Panc1 (cell line): ENCODE data around the gene CD300A.

Experiments used
- TF ChIP-seq, protein P1 (sequence below): fragments of 450-650 bp; IDR thresholded peaks from 2 replicates; pipeline ENCODE4 v1.5.1; 2017; ENCODE audit warnings: mild to moderate bottlenecking
- TF ChIP-seq, protein P2 (sequence below), 2 experiments: IDR thresholded peaks; 2 replicates each; pipeline ENCODE4 v1.6.1; 2011 to 2012; ENCODE audit warnings: low read depth in 2 of 2, control low read depth in 1 of 2, low read length in 1 of 2, mild to moderate bottlenecking in 1 of 2, moderate library complexity in 1 of 2; ENCODE audit not compliant: insufficient read depth in 1 of 2

DNA sequence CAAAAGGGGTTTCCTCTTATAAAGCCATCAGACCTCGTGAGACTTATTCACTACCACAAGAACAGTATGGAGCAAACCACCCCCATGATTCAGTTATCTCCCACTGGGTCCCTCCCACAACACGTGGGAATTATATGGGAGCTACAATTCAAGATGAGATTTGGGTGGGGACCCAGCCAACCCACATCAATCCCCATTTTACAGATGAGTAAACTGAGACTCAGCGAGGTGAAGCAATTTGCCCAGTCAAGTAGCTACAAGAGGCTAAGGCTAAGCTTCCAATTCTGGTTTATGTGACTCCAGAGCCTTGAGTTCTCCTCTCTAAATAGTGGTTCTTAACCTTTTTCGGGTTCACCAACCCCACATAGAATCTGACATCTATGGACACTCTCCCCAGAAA, 8.8 kb downstream of the CD300A start:
- TF ChIP-seq, protein P1, sequence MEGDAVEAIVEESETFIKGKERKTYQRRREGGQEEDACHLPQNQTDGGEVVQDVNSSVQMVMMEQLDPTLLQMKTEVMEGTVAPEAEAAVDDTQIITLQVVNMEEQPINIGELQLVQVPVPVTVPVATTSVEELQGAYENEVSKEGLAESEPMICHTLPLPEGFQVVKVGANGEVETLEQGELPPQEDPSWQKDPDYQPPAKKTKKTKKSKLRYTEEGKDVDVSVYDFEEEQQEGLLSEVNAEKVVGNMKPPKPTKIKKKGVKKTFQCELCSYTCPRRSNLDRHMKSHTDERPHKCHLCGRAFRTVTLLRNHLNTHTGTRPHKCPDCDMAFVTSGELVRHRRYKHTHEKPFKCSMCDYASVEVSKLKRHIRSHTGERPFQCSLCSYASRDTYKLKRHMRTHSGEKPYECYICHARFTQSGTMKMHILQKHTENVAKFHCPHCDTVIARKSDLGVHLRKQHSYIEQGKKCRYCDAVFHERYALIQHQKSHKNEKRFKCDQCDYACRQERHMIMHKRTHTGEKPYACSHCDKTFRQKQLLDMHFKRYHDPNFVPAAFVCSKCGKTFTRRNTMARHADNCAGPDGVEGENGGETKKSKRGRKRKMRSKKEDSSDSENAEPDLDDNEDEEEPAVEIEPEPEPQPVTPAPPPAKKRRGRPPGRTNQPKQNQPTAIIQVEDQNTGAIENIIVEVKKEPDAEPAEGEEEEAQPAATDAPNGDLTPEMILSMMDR, result no peak
- TF ChIP-seq, protein P2, sequence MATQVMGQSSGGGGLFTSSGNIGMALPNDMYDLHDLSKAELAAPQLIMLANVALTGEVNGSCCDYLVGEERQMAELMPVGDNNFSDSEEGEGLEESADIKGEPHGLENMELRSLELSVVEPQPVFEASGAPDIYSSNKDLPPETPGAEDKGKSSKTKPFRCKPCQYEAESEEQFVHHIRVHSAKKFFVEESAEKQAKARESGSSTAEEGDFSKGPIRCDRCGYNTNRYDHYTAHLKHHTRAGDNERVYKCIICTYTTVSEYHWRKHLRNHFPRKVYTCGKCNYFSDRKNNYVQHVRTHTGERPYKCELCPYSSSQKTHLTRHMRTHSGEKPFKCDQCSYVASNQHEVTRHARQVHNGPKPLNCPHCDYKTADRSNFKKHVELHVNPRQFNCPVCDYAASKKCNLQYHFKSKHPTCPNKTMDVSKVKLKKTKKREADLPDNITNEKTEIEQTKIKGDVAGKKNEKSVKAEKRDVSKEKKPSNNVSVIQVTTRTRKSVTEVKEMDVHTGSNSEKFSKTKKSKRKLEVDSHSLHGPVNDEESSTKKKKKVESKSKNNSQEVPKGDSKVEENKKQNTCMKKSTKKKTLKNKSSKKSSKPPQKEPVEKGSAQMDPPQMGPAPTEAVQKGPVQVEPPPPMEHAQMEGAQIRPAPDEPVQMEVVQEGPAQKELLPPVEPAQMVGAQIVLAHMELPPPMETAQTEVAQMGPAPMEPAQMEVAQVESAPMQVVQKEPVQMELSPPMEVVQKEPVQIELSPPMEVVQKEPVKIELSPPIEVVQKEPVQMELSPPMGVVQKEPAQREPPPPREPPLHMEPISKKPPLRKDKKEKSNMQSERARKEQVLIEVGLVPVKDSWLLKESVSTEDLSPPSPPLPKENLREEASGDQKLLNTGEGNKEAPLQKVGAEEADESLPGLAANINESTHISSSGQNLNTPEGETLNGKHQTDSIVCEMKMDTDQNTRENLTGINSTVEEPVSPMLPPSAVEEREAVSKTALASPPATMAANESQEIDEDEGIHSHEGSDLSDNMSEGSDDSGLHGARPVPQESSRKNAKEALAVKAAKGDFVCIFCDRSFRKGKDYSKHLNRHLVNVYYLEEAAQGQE (IDR thresholded peaks at IDR 0.05; ENCODE audit: insufficient read depth in 1 of 2, low read depth in 2 of 2, low read length in 1 of 2), result no peak
